ENCODE measurements around the gene SLC2A4.
"Not testable (repeated sequence)": the region's sequence is repeated elsewhere in the genome, so short reads cannot be mapped to it uniquely, and the experiment has no call there.

Gene SLC2A4

DNA sequence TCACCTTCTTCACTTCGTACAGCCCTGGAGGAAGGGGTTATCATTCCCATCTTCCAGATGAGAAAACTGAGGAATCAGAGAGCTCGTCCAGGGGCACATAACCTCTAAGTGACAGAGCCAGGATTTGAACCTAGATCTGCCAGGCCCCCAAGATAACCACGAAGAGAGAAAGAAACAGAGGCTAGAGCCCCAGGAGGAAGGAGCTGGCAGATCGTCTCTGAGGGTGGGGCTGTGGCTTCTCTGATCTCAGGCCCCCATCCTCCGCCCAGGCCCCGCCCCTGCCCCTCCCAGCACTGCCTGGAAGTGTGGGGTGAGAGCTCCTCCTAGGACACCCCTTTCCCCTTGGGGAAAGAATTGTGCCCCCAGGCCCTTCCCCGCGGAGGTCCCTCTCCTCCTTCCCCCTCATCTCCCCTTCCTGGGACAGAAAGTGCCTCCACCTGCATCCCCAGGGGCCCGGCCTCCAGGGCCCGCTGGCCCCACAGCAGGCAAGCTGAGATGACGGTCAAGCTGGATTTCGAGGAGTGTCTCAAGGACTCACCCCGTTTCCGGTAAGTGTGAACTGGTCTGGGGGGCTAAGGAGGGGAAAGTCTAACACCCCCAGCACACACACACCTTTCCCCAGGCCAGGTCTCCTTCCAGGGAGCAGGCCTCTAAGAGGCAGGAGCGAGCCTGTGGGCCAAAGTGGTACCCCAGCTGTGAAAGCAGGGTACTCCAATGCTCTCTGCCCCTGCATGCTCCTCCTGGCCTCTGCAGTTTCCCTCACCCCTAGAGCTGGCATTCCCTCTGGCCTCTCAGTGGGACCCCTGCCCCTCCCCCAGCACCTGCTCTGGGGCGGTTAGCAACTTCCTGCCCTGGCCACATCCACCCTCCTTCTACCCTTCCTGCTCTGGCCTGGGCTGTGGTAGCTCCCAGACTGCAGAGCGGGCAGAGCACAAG is 55.0 kb downstream of the SLC2A4 start, which contains the start of gene ACAP1:
Gene ACAP1, plus strand, starts transcription at position 290 of the 936 bp plus-strand sequence. Its CDS starts 206 bp downstream, at position 496.
- TF ChIP-seq ZFX (IDR thresholded peaks at IDR 0.05): no peak
- no peak within 1 kb of the TSS for H3K27ac ChIP-seq

DNA sequence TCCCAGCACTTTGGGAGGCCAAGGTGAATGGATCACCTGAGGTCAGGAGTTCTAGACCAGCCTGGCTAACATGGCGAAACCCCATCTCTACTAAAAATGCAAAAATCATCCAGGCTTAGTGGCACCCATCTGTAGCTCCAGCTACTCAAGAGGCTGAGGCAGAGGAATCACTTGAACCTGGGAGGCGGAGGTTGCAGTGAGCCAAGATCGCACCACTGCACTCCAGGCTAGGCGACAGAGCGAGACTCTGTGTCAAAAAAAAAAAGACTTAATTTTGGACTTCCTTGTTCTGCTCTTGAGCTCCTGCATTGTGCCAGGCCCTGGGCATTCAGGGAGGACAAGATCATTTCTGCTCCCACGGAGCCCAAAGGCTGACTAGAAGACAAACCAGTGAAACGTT is 56.1 kb downstream of the SLC2A4 start:
- not testable (repeated sequence) for H3K27ac ChIP-seq
